Osteoblast (primary cell): ENCODE results near the gene CIBAR2. TPM values are rescaled to one million over a fixed set of nuclear protein-coding genes. Genes with fewer than 3 reads are reported as not detected.

Source experiments
- DNase-seq: peaks from one replicate; pipeline ENCODE4 v3.0.0; 2011; ENCODE audit warnings: low spot score, mixed read lengths; ENCODE audit not compliant: insufficient read length; ENCODE audit errors: missing footprints
- H2AFZ ChIP-seq: 2 replicates; pipeline ENCODE4 v1.6.0; 2011; ENCODE audit warnings: mild to moderate bottlenecking, low read length
- H3K27ac ChIP-seq: 2 replicates; pipeline ENCODE4 v1.5.1; 2011; ENCODE audit warnings: mild to moderate bottlenecking, low read depth, low read length, moderate library complexity
- H3K27me3 ChIP-seq: 2 replicates; pipeline ENCODE4 v1.6.0; 2012; ENCODE audit warnings: mild to moderate bottlenecking, control low read depth, inconsistent platforms, low read length, moderate library complexity; ENCODE audit not compliant: insufficient read depth
- H3K36me3 ChIP-seq: 2 replicates; pipeline ENCODE4 v1.5.1; 2011; ENCODE audit warnings: mild to moderate bottlenecking, low read length, control low read depth, moderate library complexity; ENCODE audit not compliant: insufficient read depth
- H3K4me1 ChIP-seq: 2 replicates; pipeline ENCODE4 v1.5.1; 2011; ENCODE audit warnings: mild to moderate bottlenecking, low read length, control low read depth, moderate library complexity; ENCODE audit not compliant: insufficient read depth
- H3K4me2 ChIP-seq: 2 replicates; pipeline ENCODE4 v1.6.0; 2011; ENCODE audit warnings: mild to moderate bottlenecking, low read length; ENCODE audit not compliant: insufficient read depth
- H3K4me3 ChIP-seq: fragments of 200-600 bp; sonication (generic); 3 replicates; pipeline ENCODE4 v1.5.1; 2012; ENCODE audit warnings: mild to moderate bottlenecking, low read length, inconsistent platforms; ENCODE audit not compliant: insufficient read depth
- H3K79me2 ChIP-seq: 2 replicates; pipeline ENCODE4 v1.6.0; 2012; ENCODE audit warnings: mild to moderate bottlenecking, low read length, control low read depth, inconsistent platforms; ENCODE audit not compliant: insufficient read depth
- H3K9me3 ChIP-seq: 2 replicates; pipeline ENCODE4 v1.5.1; 2011; ENCODE audit warnings: low read depth, low read length, control low read depth
- H4K20me1 ChIP-seq: 2 replicates; pipeline ENCODE4 v1.6.0; 2012; ENCODE audit warnings: mild to moderate bottlenecking, low read length, control low read depth; ENCODE audit not compliant: insufficient read depth
- CTCF ChIP-seq: IDR thresholded peaks from 2 replicates; pipeline ENCODE4 v1.5.1; 2011; ENCODE audit warnings: mild to moderate bottlenecking, low read depth, low read length, moderate library complexity; ENCODE audit errors: extremely low read depth
- total RNA-seq: library from RNA; depleted of rRNA; stranded (reverse); fragments of >200 nt; gene quantifications from 2 replicates; pipeline ENCODE4 v1.2.3, GENCODE V29; 2012

The CIBAR2 gene
- total RNA-seq, 1 donor: under 0.01 TPM

GRCh38 chr16:85067024-85067423 lies 45.2 kb downstream of the CIBAR2 start:
- TF ChIP-seq CTCF: no peak
- H3K36me3 ChIP-seq: peaks cover 19% of the 10 kb centered on the region
- no peak overlapping the region for H2AFZ ChIP-seq
- peaks cover 12% of the 10 kb centered on the region for H4K20me1 ChIP-seq
- peaks cover 6% of the 10 kb centered on the region for H3K4me1 ChIP-seq
- no peak overlapping the region for H3K4me2 ChIP-seq
- no peaks in the 10 kb centered on the region for H3K27me3 ChIP-seq
- H3K27ac ChIP-seq: no peak overlapping the region
- no peak overlapping the region for H3K4me3 ChIP-seq
- no peaks in the 10 kb centered on the region for H3K9me3 ChIP-seq
- peaks cover 3% of the 10 kb centered on the region for H3K79me2 ChIP-seq
- DNase-seq: no peak

GRCh38 chr16:85066346-85066885 lies 45.9 kb downstream of the CIBAR2 start:
- Histone ChIP-seq H3K9me3 (no peaks in the 10 kb centered on the region), H3K27ac (no peak overlapping the region), H2AFZ (no peak overlapping the region), H4K20me1 (peaks cover 12% of the 10 kb centered on the region), H3K4me2 (no peak overlapping the region), H3K4me1 (peaks cover 6% of the 10 kb centered on the region), H3K27me3 (no peaks in the 10 kb centered on the region), H3K4me3 (no peak overlapping the region), H3K79me2 (peaks cover 3% of the 10 kb centered on the region), H3K36me3 (peaks cover 14% of the 10 kb centered on the region)
- no peak for DNase-seq
- no peak for TF ChIP-seq CTCF

- TF ChIP-seq CTCF: no peak
- Histone ChIP-seq H3K4me1 (peaks cover 6% of the 10 kb centered on the region), H4K20me1 (peaks cover 14% of the 10 kb centered on the region), H3K27ac (no peak overlapping the region), H3K4me3 (no peak overlapping the region), H3K4me2 (no peak overlapping the region), H3K36me3 (peaks cover 12% of the 10 kb centered on the region), H3K9me3 (no peaks in the 10 kb centered on the region), H3K27me3 (no peaks in the 10 kb centered on the region), H3K79me2 (peaks cover 3% of the 10 kb centered on the region), H2AFZ (no peak overlapping the region)
- no peak for DNase-seq
These were observed 47.2 kb downstream of the CIBAR2 start for GRCh38 chr16:85065099-85065498.

GRCh38 chr16:85064186-85064585 lies 48.1 kb downstream of the CIBAR2 start:
- Histone ChIP-seq H3K36me3 (peaks cover 10% of the 10 kb centered on the region), H3K79me2 (peaks cover 3% of the 10 kb centered on the region), H2AFZ (no peak overlapping the region), H3K27ac (no peak overlapping the region), H3K27me3 (no peaks in the 10 kb centered on the region), H3K4me3 (no peak overlapping the region), H3K9me3 (no peaks in the 10 kb centered on the region), H4K20me1 (peaks cover 15% of the 10 kb centered on the region), H3K4me1 (peaks cover 6% of the 10 kb centered on the region), H3K4me2 (no peak overlapping the region)
- DNase-seq: no peak
- TF ChIP-seq CTCF: no peak
